HEK293T (cell line): Measurements from ENCODE around the gene R3HDM2.

Experiments
- ARNT ChIP-seq: fragments of 450-650 bp; IDR thresholded peaks from 2 replicates; pipeline ENCODE4 v1.6.1; 2017; ENCODE audit warnings: mild to moderate bottlenecking
- BHLHE40 ChIP-seq: fragments of 450-650 bp; IDR thresholded peaks from 2 replicates; pipeline ENCODE4 v1.6.1; 2016; ENCODE audit warnings: mild to moderate bottlenecking, moderate library complexity, borderline replicate concordance
- CTBP1 ChIP-seq: fragments of 450-650 bp; IDR thresholded peaks from 2 replicates; pipeline ENCODE4 v1.6.1; 2016; ENCODE audit warnings: borderline replicate concordance
- FOXA1 ChIP-seq: fragments of 450-650 bp; IDR thresholded peaks from 2 replicates; pipeline ENCODE4 v1.6.1; 2016; ENCODE audit warnings: mild to moderate bottlenecking
- L3MBTL2 ChIP-seq: fragments of 450-650 bp; conservative IDR thresholded peaks from 2 replicates; pipeline ENCODE4 v1.6.1; 2016; ENCODE audit warnings: mild to moderate bottlenecking
- SUZ12 ChIP-seq: fragments of 450-650 bp; IDR thresholded peaks from 2 replicates; pipeline ENCODE4 v1.6.1; 2016; ENCODE audit warnings: mild to moderate bottlenecking
- ZNF384 ChIP-seq: fragments of 450-650 bp; IDR thresholded peaks from 2 replicates; pipeline ENCODE4 v1.6.1; 2016

DNA sequence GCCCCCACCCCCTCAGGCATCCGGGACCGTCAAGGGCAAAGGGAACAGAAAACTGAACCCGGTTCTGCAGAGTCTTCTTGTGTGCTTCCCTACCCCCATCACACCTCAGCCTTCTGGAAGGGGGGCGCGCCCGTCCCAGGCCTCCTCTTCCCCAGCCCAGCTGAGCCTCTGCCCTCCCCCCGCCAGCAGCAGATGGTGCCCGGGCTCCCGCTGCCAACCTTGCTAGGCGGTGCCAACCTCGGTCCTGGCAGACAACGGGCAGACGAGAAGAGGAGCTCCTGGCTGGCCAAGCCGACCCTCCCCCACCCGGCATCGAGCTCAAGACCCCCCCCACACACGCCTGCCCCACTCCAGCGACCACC is 188.5 kb downstream of the R3HDM2 start:
- TF ChIP-seq SUZ12, result no peak
- TF ChIP-seq BHLHE40, result no peak
- TF ChIP-seq CTBP1, result no peak
- no peak for TF ChIP-seq ARNT
- TF ChIP-seq L3MBTL2, result no peak
- TF ChIP-seq FOXA1, result no peak
- TF ChIP-seq ZNF384, result no peak
